Esophagus (tissue), 2 donors: Measurements from ENCODE around the gene RELT. TPM values are rescaled to one million over a fixed set of nuclear protein-coding genes. Genes with fewer than 3 reads are reported as not detected.
A peak's percentile ranks its signal among the peaks of the same experiment; 100 is the strongest.

Source experiments
- H3K27ac ChIP-seq, 2 donors: one replicate each; pipeline ENCODE4 v1.5.1; 2013; ENCODE audit warnings: low read depth in 2 of 2, mild to moderate bottlenecking in 2 of 2, inconsistent platforms in 1 of 2, low read length in 1 of 2, moderate library complexity in 1 of 2
- H3K27me3 ChIP-seq, 2 donors: one replicate each; pipeline ENCODE4 v1.6.1; 2013; ENCODE audit warnings: low read length in 2 of 2, control low read depth in 1 of 2, mild to moderate bottlenecking in 1 of 2; ENCODE audit not compliant: insufficient read depth in 2 of 2, control insufficient read depth in 1 of 2
- H3K36me3 ChIP-seq, 2 donors: one replicate each; pipeline ENCODE4 v1.6.1; 2013; ENCODE audit warnings: low read length in 1 of 2; ENCODE audit not compliant: control insufficient read depth in 2 of 2, insufficient read depth in 2 of 2
- H3K4me1 ChIP-seq, 2 donors: one replicate each; pipeline ENCODE4 v1.6.1; 2013; ENCODE audit warnings: low read length in 1 of 2; ENCODE audit not compliant: control insufficient read depth in 2 of 2, insufficient read depth in 2 of 2
- H3K4me3 ChIP-seq, 2 donors: one replicate each; pipeline ENCODE4 v1.5.1; 2013; ENCODE audit warnings: low read length in 2 of 2, mild to moderate bottlenecking in 2 of 2, low read depth in 1 of 2, moderate library complexity in 1 of 2
- H3K9me3 ChIP-seq, 2 donors: one replicate each; pipeline ENCODE4 v1.6.1; 2013; ENCODE audit warnings: mild to moderate bottlenecking in 2 of 2, low read depth in 1 of 2, low read length in 1 of 2, moderate library complexity in 1 of 2; ENCODE audit not compliant: control insufficient read depth in 2 of 2, insufficient read depth in 1 of 2
- WGBS, 2 donors: extraction: QIAGEN DNeasy Blood & Tissue Kit; methylation state at CpG; one replicate each; pipeline ENCODE4 v1.1.7; 2013; 5-methylcytosine and 5-hydroxymethylcytosine counted together
- polyA plus RNA-seq, 2 donors: library from polyadenylated mRNA; stranded (reverse); fragments of 200-250 nt; gene quantifications; one replicate each; pipeline ENCODE4 v1.2.3, GENCODE V29; 2013
- donor health status: healthy with polysubstance abuse.
- donor health status: Bipolar disorder and iron deficiency.

Gene RELT
- polyA plus RNA-seq, 2 donors: 3.8 to 3.9 TPM

GRCh38 chr11:73335204-73335923 lies 40.8 kb upstream of the RELT start:
- Histone ChIP-seq H3K4me3 (no peak overlapping the region), H3K27ac (peak overlapping the region; percentile 3 to 66), H3K27me3 (no peaks in the 10 kb centered on the region), H3K4me1 (peaks cover 7 to 8% of the 10 kb centered on the region in 2 donors), H3K9me3 (no peaks in the 10 kb centered on the region), H3K36me3 (no peaks in the 10 kb centered on the region)
- WGBS, 2 donors: 10 to 15% methylated on average over 4 of the region's 4 CpGs

- peaks cover 7 to 11% of the 10 kb centered on the region in 2 donors for H3K4me1 ChIP-seq
- H3K4me3 ChIP-seq: no peak overlapping the region
- H3K36me3 ChIP-seq: no peaks in the 10 kb centered on the region
- H3K27ac ChIP-seq: no peak overlapping the region
- H3K27me3 ChIP-seq: no peaks in the 10 kb centered on the region
- 85% methylated on average over 2 of the region's 2 CpGs for WGBS, 2 donors
- H3K9me3 ChIP-seq: no peaks in the 10 kb centered on the region
Observed at GRCh38 chr11:73337846-73338245, 38.4 kb upstream of the RELT start.

GRCh38 chr11:73338279-73338678 lies 37.9 kb upstream of the RELT start:
- peak overlapping the region in 1 of 2 donors; percentile 26 for H3K27ac ChIP-seq
- 78 to 79% methylated on average over 4 of the region's 4 CpGs for WGBS, 2 donors

GRCh38 chr11:73340164-73340563 lies 36.0 kb upstream of the RELT start:
- no peaks in the 10 kb centered on the region for H3K9me3 ChIP-seq
- no peaks in the 10 kb centered on the region for H3K27me3 ChIP-seq
- 40 to 44% methylated on average over 3 of the region's 3 CpGs for WGBS, 2 donors
- H3K36me3 ChIP-seq: no peaks in the 10 kb centered on the region
- H3K4me1 ChIP-seq: peaks cover 4 to 13% of the 10 kb centered on the region in 2 donors
- no peak overlapping the region for H3K4me3 ChIP-seq
- H3K27ac ChIP-seq: no peak overlapping the region

More at GRCh38 chr11:73338279-73338678, 37.9 kb upstream of the RELT start:
- H3K4me3 ChIP-seq: no peak overlapping the region
- H3K9me3 ChIP-seq: no peaks in the 10 kb centered on the region
- no peaks in the 10 kb centered on the region for H3K36me3 ChIP-seq
- H3K27me3 ChIP-seq: no peaks in the 10 kb centered on the region
- peaks cover 7 to 16% of the 10 kb centered on the region in 2 donors for H3K4me1 ChIP-seq

GRCh38 chr11:73342633-73343032 lies 33.6 kb upstream of the RELT start:
- peak overlapping the region in 1 of 2 donors; percentile 34 for H3K4me3 ChIP-seq
- H3K9me3 ChIP-seq: no peaks in the 10 kb centered on the region
- no peak overlapping the region for H3K27ac ChIP-seq
- no peaks in the 10 kb centered on the region for H3K36me3 ChIP-seq
- no peaks in the 10 kb centered on the region for H3K27me3 ChIP-seq
- peaks cover 4 to 13% of the 10 kb centered on the region in 2 donors for H3K4me1 ChIP-seq
- 26 to 27% methylated on average over 42 to 54 of the region's 54 CpGs for WGBS, 2 donors

- 44 to 47% methylated on average over 33 to 40 of the region's 40 CpGs for WGBS, 2 donors
- H3K4me3 ChIP-seq: peak overlapping the region in 1 of 2 donors; percentile 34
- no peaks in the 10 kb centered on the region for H3K27me3 ChIP-seq
- no peaks in the 10 kb centered on the region for H3K9me3 ChIP-seq
- H3K27ac ChIP-seq: no peak overlapping the region
- peaks cover 2 to 3% of the 10 kb centered on the region in 2 donors for H3K36me3 ChIP-seq
- peaks cover 4 to 13% of the 10 kb centered on the region in 2 donors for H3K4me1 ChIP-seq
Observed at GRCh38 chr11:73343076-73343873, 32.9 kb upstream of the RELT start.

GRCh38 chr11:73344191-73344607 lies 32.0 kb upstream of the RELT start:
- no peaks in the 10 kb centered on the region for H3K9me3 ChIP-seq
- no peak overlapping the region for H3K27ac ChIP-seq
- no peak overlapping the region for H3K4me3 ChIP-seq
- H3K4me1 ChIP-seq: peaks cover 4 to 13% of the 10 kb centered on the region in 2 donors
- 74 to 78% methylated on average over 20 of the region's 20 CpGs for WGBS, 2 donors
- H3K36me3 ChIP-seq: peaks cover 2 to 3% of the 10 kb centered on the region in 2 donors
- no peaks in the 10 kb centered on the region for H3K27me3 ChIP-seq

GRCh38 chr11:73345481-73346160 lies 30.6 kb upstream of the RELT start:
- Histone ChIP-seq H3K36me3 (peaks cover 3 to 4% of the 10 kb centered on the region in 2 donors), H3K4me1 (peaks cover 0 to 7% of the 10 kb centered on the region in 2 donors)

GRCh38 chr11:73346186-73346935 lies 29.8 kb upstream of the RELT start:
- no peaks in the 10 kb centered on the region for H3K9me3 ChIP-seq
- peaks cover 0 to 6% of the 10 kb centered on the region in 2 donors for H3K4me1 ChIP-seq
- peaks cover 3 to 4% of the 10 kb centered on the region in 2 donors for H3K36me3 ChIP-seq
- H3K27me3 ChIP-seq: no peaks in the 10 kb centered on the region
- no peak overlapping the region for H3K27ac ChIP-seq
- no peak overlapping the region for H3K4me3 ChIP-seq
- 81 to 83% methylated on average over 10 of the region's 10 CpGs for WGBS, 2 donors

More at GRCh38 chr11:73345481-73346160, 30.6 kb upstream of the RELT start:
- Histone ChIP-seq H3K9me3 (no peaks in the 10 kb centered on the region), H3K27me3 (no peaks in the 10 kb centered on the region), H3K27ac (no peak overlapping the region), H3K4me3 (no peak overlapping the region)
- 83 to 86% methylated on average over 5 of the region's 5 CpGs for WGBS, 2 donors
